ENCODE measurements around the gene PTPRN2. TPM values are rescaled to one million over a fixed set of nuclear protein-coding genes. Genes with fewer than 3 reads are reported as not detected.
"Not testable (repeated sequence)": the region's sequence is repeated elsewhere in the genome, so short reads cannot be mapped to it uniquely, and the experiment has no call there.

Gene PTPRN2
- total RNA-seq, 2 experiments from 2014 or later, result 0.46 to 0.51 TPM

DNA sequence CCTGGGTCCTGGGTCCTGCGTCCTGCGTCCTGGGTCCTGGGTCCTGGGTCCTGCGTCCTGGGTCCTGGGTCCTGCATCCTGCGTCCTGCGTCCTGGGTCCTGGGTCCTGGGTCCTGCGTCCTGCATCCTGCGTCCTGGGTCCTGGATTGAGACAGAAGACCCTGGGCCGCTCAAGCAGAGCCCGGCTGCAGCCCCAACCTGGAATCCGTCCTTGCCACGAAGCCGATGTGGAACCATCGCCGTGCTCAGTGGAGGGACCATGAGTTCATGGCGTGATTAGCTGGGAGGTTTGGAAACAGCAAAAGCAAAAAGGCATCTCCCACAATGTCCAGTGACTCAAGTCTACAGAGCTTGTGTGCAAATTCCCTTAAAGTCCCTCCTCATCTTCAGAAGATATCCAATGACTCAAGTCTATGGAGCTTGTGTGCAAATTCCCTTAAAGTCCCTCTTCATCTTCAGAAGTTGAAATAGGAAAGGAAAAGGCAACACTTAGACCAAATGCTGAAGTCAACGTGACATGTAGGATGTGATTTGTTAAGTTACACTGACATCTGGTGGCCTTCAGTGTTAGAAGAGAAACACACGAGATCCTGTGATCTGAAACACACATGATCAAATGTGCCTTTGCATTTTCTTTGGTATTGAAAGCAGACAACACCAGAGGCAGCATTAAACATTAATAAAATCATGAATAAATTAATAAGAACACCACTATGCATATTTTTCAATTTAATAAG, 179.9 kb downstream of the PTPRN2 start:
- ChIA-PET POLR2A (no interaction called here), CTCF (no interaction called here)
- H3K9me3 Mint-ChIP-seq (ENCODE audit: low read depth), result no peaks in the 10 kb centered on the region
- ATAC-seq, result no peak
- H3K4me1 Mint-ChIP-seq, result no peaks in the 10 kb centered on the region
- peaks cover 3% of the 10 kb centered on the region for H3K27me3 Mint-ChIP-seq
- intact Hi-C loops (cut with DNase I, micrococcal nuclease), result no loop called here
- no peaks in the 10 kb centered on the region for H3K36me3 Mint-ChIP-seq (ENCODE audit: low read depth)
- no peak overlapping the region for H3K27ac Mint-ChIP-seq
- no peak for DNase-seq
- H3K4me3 Mint-ChIP-seq, result no peak overlapping the region

DNA sequence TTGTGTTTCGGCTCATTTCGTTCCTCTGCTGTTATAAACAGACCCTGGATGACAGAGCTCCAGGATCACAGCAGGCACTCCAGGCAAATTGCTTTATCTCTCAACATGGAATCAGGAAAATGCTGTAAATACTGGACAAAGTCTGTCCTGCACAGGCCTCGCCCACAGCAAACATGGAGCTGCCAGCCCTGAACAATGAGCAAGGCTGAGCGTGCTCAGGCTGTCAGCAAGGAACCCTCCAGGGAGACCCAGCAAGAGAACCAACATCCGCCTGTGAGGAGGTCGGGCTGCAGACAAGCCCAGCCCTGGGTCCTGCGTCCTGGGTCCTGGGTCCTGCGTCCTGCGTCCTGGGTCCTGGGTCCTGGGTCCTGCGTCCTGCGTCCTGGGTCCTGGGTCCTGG, 180.8 kb downstream of the PTPRN2 start:
- Mint-ChIP-seq H3K4me3 (no peak overlapping the region), H3K36me3 (ENCODE audit: low read depth) (no peaks in the 10 kb centered on the region), H3K27ac (no peak overlapping the region), H3K27me3 (peaks cover 3% of the 10 kb centered on the region), H3K9me3 (ENCODE audit: low read depth) (no peaks in the 10 kb centered on the region), H3K4me1 (no peaks in the 10 kb centered on the region)
- intact Hi-C loops (cut with DNase I, micrococcal nuclease), result no loop called here
- ATAC-seq (no peak), DNase-seq (no peak)
- POLR2A ChIA-PET, result no interaction called here
- CTCF ChIA-PET, result no interaction called here

DNA sequence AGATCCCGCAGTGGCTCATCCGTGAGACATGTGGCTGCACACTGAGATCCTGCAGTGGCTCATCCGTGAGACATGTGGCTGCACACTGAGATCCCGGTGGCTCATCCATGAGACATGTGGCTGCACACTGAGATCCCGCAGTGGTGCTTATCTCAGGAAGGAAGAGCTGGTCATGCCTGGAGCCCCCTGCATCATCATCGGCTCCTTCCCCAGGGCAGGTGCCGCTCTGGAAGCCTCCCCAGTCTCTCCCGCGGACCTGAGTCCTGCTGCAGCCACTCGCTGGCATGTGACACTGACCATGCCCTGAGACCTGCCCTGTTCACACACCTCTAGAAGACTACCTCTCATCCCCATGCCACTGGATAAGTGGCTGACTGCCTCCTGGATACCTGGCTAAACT, 181.3 kb downstream of the PTPRN2 start:
- Mint-ChIP-seq H3K27ac (no peak overlapping the region), H3K4me1 (no peaks in the 10 kb centered on the region), H3K36me3 (ENCODE audit: low read depth) (no peaks in the 10 kb centered on the region), H3K9me3 (ENCODE audit: low read depth) (no peaks in the 10 kb centered on the region), H3K27me3 (peaks cover 3% of the 10 kb centered on the region), H3K4me3 (no peak overlapping the region)
- ATAC-seq, result no peak
- ChIA-PET POLR2A (no interaction called here), CTCF (no interaction called here)
- intact Hi-C loops (cut with DNase I, micrococcal nuclease), result no loop called here
- no peak for DNase-seq

DNA sequence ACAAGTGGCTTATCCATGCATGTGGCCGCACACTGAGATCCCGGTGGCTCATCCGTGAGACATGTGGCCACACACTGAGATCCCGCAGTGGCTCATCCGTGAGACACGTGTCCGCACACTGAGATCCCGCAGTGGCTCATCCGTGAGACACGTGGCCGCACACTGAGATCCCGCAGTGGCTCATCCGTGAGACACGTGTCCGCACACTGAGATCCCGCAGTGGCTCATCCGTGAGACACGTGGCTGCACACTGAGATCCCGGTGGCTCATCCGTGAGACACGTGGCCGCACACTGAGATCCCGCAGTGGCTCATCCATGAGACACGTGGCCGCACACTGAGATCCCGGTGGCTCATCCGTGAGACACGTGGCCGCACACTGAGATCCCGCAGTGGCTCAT, 181.9 kb downstream of the PTPRN2 start:
- H3K36me3 Mint-ChIP-seq (ENCODE audit: low read depth); H3K27ac Mint-ChIP-seq; H3K9me3 Mint-ChIP-seq (ENCODE audit: low read depth); ATAC-seq; H3K4me1 Mint-ChIP-seq; intact Hi-C loops (cut with DNase I, micrococcal nuclease); CTCF ChIA-PET; H3K4me3 Mint-ChIP-seq; H3K27me3 Mint-ChIP-seq; DNase-seq; POLR2A ChIA-PET: not testable (repeated sequence)

DNA sequence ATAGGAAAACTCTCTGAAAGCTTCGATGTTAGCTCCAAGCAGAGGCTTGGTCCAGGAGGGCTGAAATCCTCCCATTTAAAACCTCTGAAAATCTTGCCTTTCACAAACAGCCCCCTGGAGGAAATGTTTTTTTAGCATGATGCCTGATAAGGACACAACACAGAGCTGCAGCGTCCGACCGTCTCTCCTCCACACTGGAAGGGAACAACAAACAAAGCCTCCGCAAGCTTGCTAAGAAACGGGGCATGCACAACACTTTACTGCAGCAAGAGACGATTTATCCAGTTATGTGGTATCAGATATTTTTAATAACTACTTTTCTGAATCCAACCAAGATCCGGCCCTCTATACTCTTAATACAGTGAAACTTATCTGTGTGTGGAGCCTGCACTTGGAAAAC, 182.3 kb downstream of the PTPRN2 start:
- peaks cover 3% of the 10 kb centered on the region for H3K27me3 Mint-ChIP-seq
- CTCF ChIA-PET, result no interaction called here
- H3K4me3 Mint-ChIP-seq, result no peak overlapping the region
- H3K27ac Mint-ChIP-seq, result no peak overlapping the region
- intact Hi-C loops (cut with DNase I, micrococcal nuclease), result no loop called here
- H3K36me3 Mint-ChIP-seq (ENCODE audit: low read depth), result no peaks in the 10 kb centered on the region
- no peaks in the 10 kb centered on the region for H3K9me3 Mint-ChIP-seq (ENCODE audit: low read depth)
- ATAC-seq, result no peak
- POLR2A ChIA-PET, result no interaction called here
- H3K4me1 Mint-ChIP-seq, result no peaks in the 10 kb centered on the region
- DNase-seq, result no peak

DNA sequence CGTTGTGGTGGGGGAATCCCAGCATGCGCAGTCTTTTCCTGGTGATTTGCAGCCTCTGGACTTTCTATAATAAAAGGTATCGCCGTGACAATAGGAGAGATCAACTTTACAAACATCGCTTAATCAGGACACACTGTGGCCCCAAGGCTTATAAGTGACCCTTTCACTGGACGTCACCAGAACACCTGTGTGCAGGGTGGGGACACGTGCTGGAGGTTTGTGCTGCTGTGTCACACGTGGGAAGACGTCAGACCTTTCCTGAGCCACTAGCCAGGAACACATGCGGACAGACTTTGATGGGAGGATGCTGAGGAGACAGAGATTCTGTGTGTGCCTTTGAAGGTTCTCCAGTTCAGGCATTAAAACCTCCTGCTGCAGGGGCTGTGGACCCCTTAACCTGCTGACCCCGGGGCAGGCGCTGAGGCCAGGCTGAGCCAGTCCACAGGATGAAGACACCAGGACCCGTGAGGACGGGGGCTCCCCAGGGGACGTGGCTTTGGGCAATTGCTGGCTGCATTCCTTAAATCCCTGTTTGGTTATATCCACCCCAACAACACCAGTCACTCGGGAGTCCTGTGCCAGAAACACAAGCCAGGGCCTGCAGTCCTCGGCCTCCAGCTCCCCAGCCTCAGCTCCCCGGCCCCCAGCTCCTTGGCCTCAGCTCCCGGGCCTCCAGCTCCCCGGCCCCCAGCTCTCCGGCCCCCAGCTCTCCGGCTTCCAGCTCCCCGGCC, 183.4 kb downstream of the PTPRN2 start:
- intact Hi-C loops (cut with DNase I, micrococcal nuclease), result no loop called here
- Mint-ChIP-seq H3K4me3 (no peak overlapping the region), H3K9me3 (ENCODE audit: low read depth) (no peaks in the 10 kb centered on the region), H3K27ac (no peak overlapping the region), H3K4me1 (no peaks in the 10 kb centered on the region), H3K27me3 (peaks cover 3% of the 10 kb centered on the region), H3K36me3 (ENCODE audit: low read depth) (no peaks in the 10 kb centered on the region)
- POLR2A ChIA-PET, result no interaction called here
- no peak for ATAC-seq
- DNase-seq, result no peak
- CTCF ChIA-PET, result no interaction called here

DNA sequence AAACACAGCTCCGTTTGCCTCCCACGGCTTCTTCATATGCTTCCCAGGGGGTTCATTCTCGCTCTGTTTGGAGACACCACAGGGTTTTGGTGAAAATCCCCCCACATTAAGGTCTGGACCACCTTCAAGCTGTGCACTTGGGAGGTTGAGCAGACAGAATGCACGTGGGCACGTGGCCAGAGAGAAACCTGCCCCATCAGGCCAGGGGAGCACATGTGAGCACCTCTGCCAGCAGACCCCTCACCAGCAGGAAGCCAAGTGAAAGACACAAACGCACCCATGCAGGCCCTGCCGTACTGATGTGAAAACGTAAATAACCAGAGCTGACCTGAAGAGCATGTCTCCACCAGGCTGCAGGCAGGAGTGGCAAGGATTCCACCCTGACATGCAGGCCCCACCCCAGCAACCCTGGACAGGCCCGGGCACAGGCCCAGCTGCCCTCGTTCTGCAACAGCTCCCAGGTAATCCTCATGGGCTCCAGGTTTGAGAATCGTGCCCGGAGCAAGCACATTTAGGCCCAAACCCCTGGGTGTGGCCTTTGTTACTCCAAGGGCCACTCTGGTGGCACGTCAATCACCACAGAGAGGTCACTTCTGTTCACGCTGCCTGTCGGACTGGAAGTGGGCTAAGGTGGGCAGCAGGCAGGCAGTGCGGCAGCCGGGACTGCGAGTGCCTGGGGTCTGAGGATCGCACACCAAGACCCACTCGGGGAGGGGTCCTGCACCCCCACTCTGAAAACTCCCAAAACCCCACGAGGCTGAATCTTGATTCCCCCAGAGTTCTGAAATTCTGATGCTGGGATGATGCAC, 184.4 kb downstream of the PTPRN2 start:
- ChIA-PET POLR2A (no interaction called here), CTCF (no interaction called here)
- H3K9me3 Mint-ChIP-seq (ENCODE audit: low read depth), result peaks cover 7% of the 10 kb centered on the region
- H3K4me3 Mint-ChIP-seq, result no peak overlapping the region
- H3K4me1 Mint-ChIP-seq, result no peaks in the 10 kb centered on the region
- DNase-seq, result no peak
- no peak for ATAC-seq
- intact Hi-C loops (cut with DNase I, micrococcal nuclease), result no loop called here
- H3K36me3 Mint-ChIP-seq (ENCODE audit: low read depth), result no peaks in the 10 kb centered on the region
- H3K27me3 Mint-ChIP-seq, result peaks cover 3% of the 10 kb centered on the region
- no peak overlapping the region for H3K27ac Mint-ChIP-seq

DNA sequence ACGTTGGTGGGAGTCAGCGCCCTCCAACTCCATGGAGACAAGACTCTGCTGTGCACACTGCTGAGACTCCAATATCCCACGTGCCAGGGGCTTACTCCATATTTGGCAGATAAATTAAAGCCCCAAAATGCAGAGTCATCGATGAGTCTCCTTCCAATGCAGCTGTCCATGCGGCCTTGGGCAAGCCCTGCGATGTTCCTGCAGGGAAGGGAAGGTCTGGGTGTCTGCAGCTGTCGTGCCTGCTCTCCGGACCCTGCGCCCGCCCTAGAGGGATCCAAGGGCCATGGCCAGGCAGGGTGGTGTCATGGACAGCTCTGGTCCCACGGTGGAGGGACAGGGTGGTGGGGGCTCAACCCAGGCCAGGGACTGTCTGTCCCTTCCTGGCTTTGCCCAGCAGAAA, 185.2 kb downstream of the PTPRN2 start:
- Mint-ChIP-seq H3K9me3 (ENCODE audit: low read depth) (peaks cover 7% of the 10 kb centered on the region), H3K27me3 (peaks cover 3% of the 10 kb centered on the region), H3K36me3 (ENCODE audit: low read depth) (no peaks in the 10 kb centered on the region), H3K4me1 (no peaks in the 10 kb centered on the region), H3K27ac (no peak overlapping the region), H3K4me3 (no peak overlapping the region)
- ATAC-seq (no peak), DNase-seq (no peak)
- intact Hi-C loops (cut with DNase I, micrococcal nuclease), result no loop called here
- POLR2A ChIA-PET, result no interaction called here
- CTCF ChIA-PET, result interaction anchor here (0.6 kb wide), 1 partner anchor 565 kb away, joined by 3 read pairs; no protein-coding TSS in a partner anchor

DNA sequence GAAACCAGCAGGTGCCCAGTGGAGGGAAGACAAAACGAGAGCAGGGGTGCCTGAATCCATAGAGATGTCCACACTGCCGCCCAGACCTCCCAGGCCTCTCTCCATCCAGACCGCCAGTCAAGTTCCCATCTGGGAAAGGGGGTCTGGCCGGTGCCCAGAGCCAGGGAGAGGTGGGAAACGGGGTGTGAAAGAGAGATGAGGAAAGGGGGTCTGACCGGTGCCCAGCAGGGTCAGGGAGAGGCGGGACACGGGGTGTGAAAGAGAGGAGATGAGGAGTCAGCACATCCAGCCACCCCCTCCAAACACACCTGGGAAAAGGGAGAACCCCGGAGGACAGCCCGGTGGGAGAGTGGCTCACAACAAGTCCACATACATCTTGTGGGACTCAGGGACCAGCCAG, 185.8 kb downstream of the PTPRN2 start:
- H3K9me3 Mint-ChIP-seq (ENCODE audit: low read depth), result peaks cover 7% of the 10 kb centered on the region
- ATAC-seq (no peak), DNase-seq (no peak)
- H3K4me1 Mint-ChIP-seq, result no peaks in the 10 kb centered on the region
- H3K27ac Mint-ChIP-seq, result no peak overlapping the region
- POLR2A ChIA-PET, result no interaction called here
- peaks cover 3% of the 10 kb centered on the region for H3K27me3 Mint-ChIP-seq
- intact Hi-C loops (cut with DNase I, micrococcal nuclease), result no loop called here
- CTCF ChIA-PET, result interaction anchor here (0.6 kb wide), 1 partner anchor 566 kb away, joined by 3 read pairs; no protein-coding TSS in a partner anchor
- H3K36me3 Mint-ChIP-seq (ENCODE audit: low read depth), result no peaks in the 10 kb centered on the region
- no peak overlapping the region for H3K4me3 Mint-ChIP-seq

DNA sequence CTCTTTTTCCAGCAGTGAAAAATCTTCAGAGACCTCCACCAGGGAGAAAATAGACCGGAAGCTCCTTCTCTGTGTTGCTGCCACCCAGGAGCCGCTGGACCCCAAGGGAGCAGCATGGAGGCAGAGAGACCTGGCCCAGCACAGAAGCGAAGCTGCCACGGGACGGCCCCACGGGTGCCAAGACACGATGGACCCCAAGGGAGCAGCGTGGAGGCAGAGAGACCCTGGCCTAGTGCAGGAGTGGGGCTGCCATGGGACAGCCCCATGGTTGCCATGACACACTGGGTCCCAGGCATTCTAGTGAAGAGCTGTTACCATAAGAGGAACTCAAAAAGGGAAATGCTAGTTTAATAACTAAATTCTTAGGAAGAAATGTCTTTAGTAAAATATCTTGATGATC, 186.3 kb downstream of the PTPRN2 start:
- no peak for DNase-seq
- intact Hi-C loops (cut with DNase I, micrococcal nuclease), result no loop called here
- Mint-ChIP-seq H3K27me3 (peaks cover 3% of the 10 kb centered on the region), H3K36me3 (ENCODE audit: low read depth) (no peaks in the 10 kb centered on the region), H3K27ac (no peak overlapping the region), H3K9me3 (ENCODE audit: low read depth) (peaks cover 7% of the 10 kb centered on the region), H3K4me1 (no peaks in the 10 kb centered on the region), H3K4me3 (no peak overlapping the region)
- no peak for ATAC-seq
- CTCF ChIA-PET, result no interaction called here
- POLR2A ChIA-PET, result no interaction called here

DNA sequence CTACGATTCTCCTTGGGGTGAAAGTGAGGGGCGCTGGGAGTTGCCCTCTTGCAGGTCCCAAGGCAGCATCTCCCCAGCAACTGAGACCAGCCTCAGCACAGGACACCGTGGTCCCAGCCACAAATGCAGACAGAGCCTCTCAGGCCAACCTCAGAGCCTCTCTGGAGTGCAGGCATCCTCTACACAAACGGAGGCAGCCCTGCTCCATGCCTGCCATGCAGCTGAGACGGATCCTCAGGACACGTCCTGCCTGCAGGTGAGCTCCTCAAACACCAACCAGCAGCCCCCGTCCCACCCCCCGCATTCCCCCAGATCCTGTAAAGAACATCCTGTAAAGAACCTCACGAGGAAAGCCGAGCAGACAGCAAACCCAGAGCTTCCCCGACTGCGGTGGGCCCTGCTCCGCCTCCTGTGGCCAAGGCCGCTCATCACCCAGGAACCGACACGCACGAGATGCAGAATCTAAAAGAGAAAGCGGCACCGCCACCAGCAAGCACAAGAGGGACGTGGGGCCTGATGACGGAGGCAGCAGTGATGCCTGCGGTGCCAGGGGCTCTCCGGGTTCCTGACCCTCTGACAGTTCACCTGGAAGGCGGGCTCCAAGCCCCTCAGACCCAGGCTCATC, 186.9 kb downstream of the PTPRN2 start:
- H3K9me3 Mint-ChIP-seq (ENCODE audit: low read depth), result peaks cover 7% of the 10 kb centered on the region
- DNase-seq, result no peak
- H3K27ac Mint-ChIP-seq, result no peak overlapping the region
- H3K4me3 Mint-ChIP-seq, result no peak overlapping the region
- H3K36me3 Mint-ChIP-seq (ENCODE audit: low read depth), result no peaks in the 10 kb centered on the region
- ATAC-seq, result no peak
- intact Hi-C loops (cut with DNase I, micrococcal nuclease), result no loop called here
- H3K4me1 Mint-ChIP-seq, result no peaks in the 10 kb centered on the region
- ChIA-PET POLR2A (no interaction called here), CTCF (interaction anchor here (0.7 kb wide), 1 partner anchor 9 kb away, joined by 4 read pairs; no protein-coding TSS in a partner anchor)
- H3K27me3 Mint-ChIP-seq, result peaks cover 3% of the 10 kb centered on the region
